BE2C (cell line): ENCODE measurements around the gene PTPRG.

Experiments
- DNase-seq: peaks from one replicate; pipeline ENCODE4 v3.0.0-alpha.2; 2020
- H3K27me3 ChIP-seq: fragments of 250-450 bp; sonication (Bioruptor Pico); 2 replicates; pipeline ENCODE4 v1.5.1; 2020; ENCODE audit warnings: mild to moderate bottlenecking
- H3K36me3 ChIP-seq: fragments of 250-450 bp; sonication (Bioruptor Pico); 2 replicates; pipeline ENCODE4 v1.5.1; 2020; ENCODE audit warnings: mild to moderate bottlenecking
- H3K4me1 ChIP-seq: fragments of 250-450 bp; sonication (Bioruptor Pico); 2 replicates; pipeline ENCODE4 v1.5.1; 2020
- H3K4me3 ChIP-seq: 2 replicates; pipeline ENCODE4 v1.5.1; 2011; ENCODE audit warnings: low read depth, low read length
- H3K9me3 ChIP-seq: fragments of 250-450 bp; sonication (Bioruptor Pico); 2 replicates; pipeline ENCODE4 v1.5.1; 2020
- CTCF ChIP-seq: IDR thresholded peaks from 2 replicates; pipeline ENCODE4 v1.5.1; 2012; ENCODE audit warnings: mild to moderate bottlenecking, low read depth, low read length

Gene PTPRG

DNA sequence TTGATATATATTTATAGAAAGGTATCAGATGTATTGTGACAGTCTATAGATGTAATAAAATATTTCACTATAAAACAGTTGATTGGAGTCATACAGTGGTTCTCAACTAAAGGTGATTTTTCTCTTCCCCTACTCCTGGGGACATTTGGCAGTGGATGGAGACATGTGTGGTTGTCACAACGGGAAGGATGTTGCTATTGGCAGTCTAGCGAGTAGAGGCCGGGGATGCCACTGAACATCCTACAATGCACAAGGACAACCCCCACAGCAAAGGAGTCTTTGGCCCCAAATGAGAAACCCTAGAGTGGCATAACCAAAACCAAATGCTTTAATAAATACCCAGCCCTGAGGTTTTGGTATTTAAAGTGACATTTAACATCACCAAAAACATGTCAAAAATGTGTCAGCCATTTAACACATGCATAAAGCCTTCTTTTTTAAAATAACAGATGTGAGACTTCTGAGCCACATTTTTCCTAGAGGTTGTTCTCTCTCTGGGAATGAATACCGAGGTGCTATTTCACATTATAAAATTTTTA is 367.5 kb downstream of the PTPRG start:
- H3K4me1 ChIP-seq, result no peaks in the 10 kb centered on the region; the same call in 1 of the 2 replicates
- H3K4me3 ChIP-seq, result no peak overlapping the region
- no peak for TF ChIP-seq CTCF
- no peaks in the 10 kb centered on the region for H3K27me3 ChIP-seq
- DNase-seq, result no peak
- H3K9me3 ChIP-seq, result no peaks in the 10 kb centered on the region
- no peaks in the 10 kb centered on the region for H3K36me3 ChIP-seq

DNA sequence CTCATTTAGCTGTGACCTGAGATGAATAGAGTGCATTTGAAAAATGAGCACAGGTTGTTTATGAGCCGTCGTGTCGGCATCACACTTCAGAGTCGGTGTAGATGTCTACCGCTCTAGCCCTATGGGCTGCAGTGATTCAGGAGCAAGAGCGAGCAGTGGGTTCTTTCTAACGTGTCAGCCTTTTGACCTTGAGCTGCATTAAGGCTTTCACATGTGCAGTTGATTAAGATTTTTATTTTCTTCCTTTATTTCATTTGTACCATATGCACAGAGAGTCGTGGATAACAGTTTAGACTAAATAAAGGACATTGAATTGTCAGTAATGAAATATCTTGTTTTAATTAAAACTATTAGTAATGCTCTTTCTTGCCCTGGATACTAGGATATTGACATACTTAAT is 368.2 kb downstream of the PTPRG start:
- DNase-seq, result no peak
- no peaks in the 10 kb centered on the region for H3K27me3 ChIP-seq
- no peaks in the 10 kb centered on the region; the same call in 1 of the 2 replicates for H3K4me1 ChIP-seq
- TF ChIP-seq CTCF, result no peak
- H3K4me3 ChIP-seq, result no peak overlapping the region
- H3K9me3 ChIP-seq, result no peaks in the 10 kb centered on the region
- H3K36me3 ChIP-seq, result no peaks in the 10 kb centered on the region

DNA sequence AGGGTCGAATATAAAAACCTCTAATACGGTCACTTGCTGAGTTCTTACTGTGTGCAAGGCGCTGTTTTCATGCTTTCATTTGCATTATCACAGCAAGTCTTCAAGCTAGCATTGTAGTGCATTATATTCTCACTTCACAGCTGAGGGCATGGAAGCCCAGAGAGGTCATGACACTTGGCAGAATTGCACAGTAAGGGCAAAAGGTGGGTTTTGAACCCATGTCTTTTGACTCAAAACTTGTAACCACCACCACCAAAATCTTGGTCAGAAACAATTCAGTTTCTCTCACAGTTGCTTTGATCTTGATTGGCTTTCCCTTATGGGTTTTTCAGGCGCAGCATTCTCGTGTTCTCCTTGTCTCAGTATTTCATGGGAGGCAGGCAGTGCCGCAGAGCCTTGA is 371.1 kb downstream of the PTPRG start:
- no peak for DNase-seq
- H3K4me1 ChIP-seq, result no peaks in the 10 kb centered on the region; the same call in 1 of the 2 replicates
- no peaks in the 10 kb centered on the region for H3K9me3 ChIP-seq
- no peak overlapping the region for H3K4me3 ChIP-seq
- no peak for TF ChIP-seq CTCF
- no peaks in the 10 kb centered on the region for H3K27me3 ChIP-seq
- no peaks in the 10 kb centered on the region for H3K36me3 ChIP-seq

GRCh38 chr3:61933798-61934504 is 372.6 kb downstream of the PTPRG start:
- no peak overlapping the region for H3K4me3 ChIP-seq
- H3K27me3 ChIP-seq, result no peaks in the 10 kb centered on the region
- DNase-seq, result no peak
- no peaks in the 10 kb centered on the region for H3K4me1 ChIP-seq
- no peaks in the 10 kb centered on the region for H3K9me3 ChIP-seq
- H3K36me3 ChIP-seq, result no peaks in the 10 kb centered on the region
- no peak for TF ChIP-seq CTCF

- no peaks in the 10 kb centered on the region for H3K36me3 ChIP-seq
- no peaks in the 10 kb centered on the region for H3K4me1 ChIP-seq
Observed at GRCh38 chr3:61934505-61934871, 373.1 kb downstream of the PTPRG start.

More at GRCh38 chr3:61934505-61934871, 373.1 kb downstream of the PTPRG start:
- no peaks in the 10 kb centered on the region for H3K9me3 ChIP-seq
- no peak for DNase-seq
- H3K4me3 ChIP-seq, result no peak overlapping the region
- no peak for TF ChIP-seq CTCF
- H3K27me3 ChIP-seq, result no peaks in the 10 kb centered on the region
